Effector CD4-positive, alpha-beta T cell (primary cell): ENCODE measurements around the gene PAX2.

Source experiments
- DNase-seq: peaks from one replicate; pipeline ENCODE4 v3.0.0-alpha.2; 2020

Gene PAX2

DNA sequence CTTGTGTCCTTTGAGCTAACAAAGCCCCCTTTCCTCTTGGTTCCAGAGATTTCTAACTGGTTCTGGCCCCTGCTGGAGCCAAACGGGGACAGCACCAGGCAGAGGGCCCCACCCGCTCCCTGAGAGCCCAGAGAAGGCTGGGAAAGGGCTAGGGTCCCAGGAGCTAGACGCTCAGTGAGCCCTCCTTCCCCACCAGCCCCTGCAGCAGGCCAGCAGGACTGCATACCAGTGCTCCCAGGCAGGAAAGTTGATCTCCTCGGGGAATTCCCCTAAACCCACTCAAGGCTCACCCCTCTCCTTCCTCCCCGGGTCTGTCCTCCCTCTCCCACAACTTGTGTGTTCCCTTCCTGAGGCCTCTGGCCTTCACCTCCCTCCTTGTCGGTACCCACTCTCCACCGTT lies 47.7 kb downstream of the PAX2 start:
- no peak for DNase-seq

DNA sequence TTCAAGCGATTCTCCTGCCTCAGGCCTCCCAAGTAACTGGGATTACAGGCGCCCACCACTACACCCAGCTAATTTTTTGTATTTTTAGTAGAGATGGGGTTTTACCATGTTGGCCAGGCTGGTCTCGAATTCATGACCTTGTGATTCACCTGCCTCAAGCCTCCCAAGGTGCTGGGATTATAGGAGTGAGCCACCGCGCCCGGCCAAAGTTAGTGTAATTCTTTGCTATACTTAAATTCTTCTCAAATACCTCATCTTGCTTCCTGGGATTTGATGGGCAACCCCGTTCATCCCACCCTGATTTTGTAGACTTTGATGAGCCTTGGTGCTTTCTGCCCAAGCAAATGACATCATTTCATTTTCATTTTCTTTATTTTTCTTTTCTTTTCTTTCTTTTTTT lies 54.5 kb downstream of the PAX2 start:
- no peak for DNase-seq

DNA sequence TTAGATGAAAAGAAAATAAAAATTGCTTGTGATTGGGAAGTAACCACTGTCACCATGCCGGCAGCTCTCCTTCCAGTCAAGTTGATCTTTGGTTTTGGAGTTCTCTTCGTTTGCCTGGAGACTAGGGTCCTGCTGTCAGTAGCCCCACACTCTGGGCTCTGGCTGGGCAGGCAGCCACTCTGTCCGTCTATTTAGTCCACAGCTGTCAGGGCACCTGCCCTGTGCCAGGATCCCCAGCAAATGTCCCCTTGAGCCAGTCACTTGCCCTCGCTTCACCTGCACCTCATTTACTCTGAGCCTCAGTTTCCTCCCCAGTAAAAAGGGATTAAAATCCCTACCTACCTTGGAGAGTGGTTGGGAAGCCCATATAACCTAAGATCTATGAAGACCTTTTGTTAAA lies 55.5 kb downstream of the PAX2 start:
- no peak for DNase-seq

DNA sequence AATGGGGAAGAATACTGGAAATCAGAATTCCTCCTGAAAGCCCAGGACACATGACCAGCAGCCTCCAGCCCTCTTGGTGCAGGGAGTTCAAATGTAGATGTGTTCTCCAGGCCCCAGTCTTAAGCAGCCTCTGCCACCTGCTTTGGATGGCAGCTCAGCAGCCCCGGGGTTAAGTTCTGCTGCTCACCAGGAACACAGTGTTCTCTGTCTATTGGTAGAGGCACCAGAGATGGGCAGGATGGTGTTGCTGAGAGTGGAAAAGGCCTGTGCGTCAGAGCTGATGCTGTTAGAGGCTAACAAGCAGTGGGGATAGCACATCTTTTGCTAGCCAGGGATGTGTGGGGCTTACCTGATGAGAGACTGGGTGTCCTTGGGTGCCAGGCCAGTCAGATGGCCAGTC lies 56.8 kb downstream of the PAX2 start:
- DNase-seq = no peak

DNA sequence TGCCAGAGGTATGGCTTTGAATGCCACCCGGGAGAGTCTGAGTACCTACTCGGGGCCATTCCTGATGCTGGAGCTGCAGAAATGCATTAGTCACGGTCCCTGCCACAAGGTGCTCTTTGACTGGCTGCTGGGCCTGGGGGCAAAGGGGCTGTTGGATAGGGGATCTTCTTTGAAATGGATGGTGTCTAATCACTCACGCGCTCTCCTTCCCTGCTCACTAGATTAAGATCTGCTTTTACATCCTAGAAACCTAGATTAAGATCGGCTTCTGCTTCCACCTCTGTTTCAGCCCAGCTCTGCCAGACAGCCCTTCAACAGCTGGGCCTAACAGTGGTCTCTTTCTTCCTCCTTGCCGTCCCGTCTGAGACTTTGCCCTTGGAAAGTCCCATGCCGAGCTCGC lies 57.2 kb downstream of the PAX2 start:
- DNase-seq = no peak

DNA sequence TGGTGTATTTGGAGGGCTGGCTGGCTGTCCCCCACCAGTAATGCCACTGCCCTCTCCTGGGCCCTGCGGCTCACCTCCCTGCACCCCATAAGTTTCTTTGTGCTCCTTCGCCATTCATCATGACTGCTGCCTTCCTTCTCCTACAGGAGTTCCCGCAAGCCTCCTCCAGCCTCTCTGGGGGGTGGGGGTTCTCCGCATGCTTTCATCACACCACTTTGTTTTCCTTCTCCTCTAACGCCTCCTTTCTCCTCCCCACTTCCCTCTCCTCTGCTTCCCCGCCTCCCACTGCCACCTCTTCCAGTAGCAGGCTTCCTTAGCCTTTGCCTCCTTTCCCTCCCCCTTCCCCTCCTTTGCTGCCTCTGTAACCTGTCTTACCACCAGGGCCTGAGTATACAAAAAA lies 58.1 kb downstream of the PAX2 start:
- DNase-seq = no peak

DNA sequence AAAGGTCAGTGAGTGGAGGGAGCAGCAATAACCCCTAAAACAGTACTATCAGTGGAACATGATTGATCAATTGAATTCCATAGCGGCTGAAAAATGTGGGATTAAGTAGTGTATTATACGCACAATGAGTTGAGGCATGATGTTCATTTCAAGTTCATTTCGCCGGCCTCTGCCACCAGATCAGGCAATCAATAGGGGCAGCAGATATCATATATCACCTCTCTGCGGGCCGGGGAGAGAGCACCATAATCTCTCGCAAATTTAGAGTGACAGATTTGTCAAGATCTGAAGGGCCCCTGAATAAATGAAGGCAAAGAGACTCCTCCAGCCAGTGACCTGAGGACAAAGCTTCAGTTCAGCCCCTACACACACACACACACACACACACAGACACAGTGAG lies 58.5 kb downstream of the PAX2 start:
- DNase-seq = no peak

DNA sequence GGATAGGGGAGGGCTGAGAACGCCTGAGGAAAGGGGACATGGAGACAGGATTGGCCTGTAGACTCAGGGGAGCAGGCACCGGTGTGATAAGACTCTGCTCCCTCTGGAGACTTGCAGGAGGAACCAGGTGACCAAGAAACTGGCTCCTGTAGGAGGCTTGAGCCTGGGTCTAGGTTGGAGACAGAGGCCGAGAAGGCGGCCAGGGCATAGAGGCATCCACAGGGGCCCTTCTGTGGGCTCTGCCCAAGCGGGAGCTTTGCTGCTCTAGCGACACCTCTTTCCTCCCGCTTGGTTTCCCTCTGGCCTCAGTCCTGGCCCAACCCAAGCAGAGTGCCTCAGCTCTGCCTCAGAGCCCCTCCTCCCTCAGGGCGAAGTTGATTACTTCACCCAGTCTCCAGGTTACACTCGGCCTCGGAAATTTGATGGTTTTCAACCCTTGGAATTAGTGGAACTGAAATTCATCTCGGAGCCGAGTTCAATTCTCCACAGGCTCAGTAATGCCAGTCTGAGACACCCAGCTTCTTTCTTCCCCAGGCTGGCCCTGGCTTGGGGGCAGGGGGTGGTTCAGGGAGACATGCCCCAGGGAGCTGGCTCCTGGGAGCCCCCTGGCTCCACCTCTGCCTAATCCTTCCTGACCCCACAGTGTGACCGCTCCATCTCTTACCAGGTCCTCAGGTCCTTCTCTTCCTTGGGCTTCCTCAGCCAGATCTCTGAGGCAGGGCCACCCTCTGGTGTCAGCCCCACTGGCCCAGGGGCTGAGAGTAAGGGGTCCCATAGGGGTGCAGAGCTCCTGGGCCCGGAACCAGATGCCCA lies 60.4 kb downstream of the PAX2 start:
- no peak for DNase-seq

DNA sequence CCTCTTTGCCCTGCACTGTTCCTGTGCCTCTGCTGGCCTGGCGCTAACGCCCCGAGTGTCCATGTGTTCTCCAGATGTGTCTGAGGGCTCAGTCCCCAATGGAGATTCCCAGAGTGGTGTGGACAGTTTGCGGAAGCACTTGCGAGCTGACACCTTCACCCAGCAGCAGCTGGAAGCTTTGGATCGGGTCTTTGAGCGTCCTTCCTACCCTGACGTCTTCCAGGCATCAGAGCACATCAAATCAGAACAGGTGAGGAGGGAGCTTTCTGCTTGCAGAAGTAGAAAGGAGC lies 60.9 kb downstream of the PAX2 start:
- no peak for DNase-seq

DNA sequence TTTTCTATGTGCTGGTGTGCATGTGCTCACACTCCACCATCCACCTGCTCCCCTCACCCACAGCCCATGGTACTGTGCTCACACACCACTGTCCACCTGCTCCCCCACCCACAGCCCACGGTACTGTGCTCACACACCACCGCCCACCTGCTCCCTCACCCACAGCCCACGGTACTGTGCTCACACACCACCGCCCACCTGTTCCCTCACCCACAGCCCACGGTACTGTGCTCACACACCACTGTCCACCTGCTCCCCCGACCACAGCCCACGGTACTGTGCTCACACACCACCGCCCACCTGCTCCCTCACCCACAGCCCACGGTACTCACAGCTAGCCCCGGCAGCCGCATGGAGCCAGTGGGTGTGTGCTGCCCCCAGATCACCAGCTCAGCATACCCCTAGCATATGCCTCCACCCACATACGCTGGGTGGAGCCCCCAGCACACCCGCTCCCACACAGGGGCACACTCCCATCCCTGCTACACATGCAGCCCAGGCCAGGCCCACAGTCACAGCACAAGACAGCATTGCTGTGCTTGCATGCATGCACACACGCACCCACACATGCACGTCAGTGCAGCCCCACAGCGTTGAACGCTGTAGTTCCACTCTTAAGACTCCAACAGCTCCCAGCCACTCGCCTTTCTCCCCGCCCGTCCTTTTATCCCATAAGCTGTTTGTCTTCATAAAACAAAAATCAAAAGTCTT lies 62.0 kb downstream of the PAX2 start:
- no peak for DNase-seq

DNA sequence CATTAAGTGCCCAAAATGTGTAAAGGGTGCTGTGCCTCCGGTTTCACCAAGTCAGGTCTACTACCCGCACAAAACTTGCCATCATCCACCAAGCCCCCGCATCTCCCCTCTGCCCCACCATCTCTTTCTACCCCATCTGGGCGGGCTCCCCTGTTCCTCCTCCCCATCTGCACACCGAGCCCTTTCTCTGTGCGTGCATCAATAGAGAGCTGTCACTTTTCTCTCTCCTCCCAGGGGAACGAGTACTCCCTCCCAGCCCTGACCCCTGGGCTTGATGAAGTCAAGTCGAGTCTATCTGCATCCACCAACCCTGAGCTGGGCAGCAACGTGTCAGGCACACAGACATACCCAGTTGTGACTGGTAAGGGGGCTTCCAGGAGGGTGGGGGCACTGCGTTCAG lies 63.5 kb downstream of the PAX2 start:
- DNase-seq = no peak

DNA sequence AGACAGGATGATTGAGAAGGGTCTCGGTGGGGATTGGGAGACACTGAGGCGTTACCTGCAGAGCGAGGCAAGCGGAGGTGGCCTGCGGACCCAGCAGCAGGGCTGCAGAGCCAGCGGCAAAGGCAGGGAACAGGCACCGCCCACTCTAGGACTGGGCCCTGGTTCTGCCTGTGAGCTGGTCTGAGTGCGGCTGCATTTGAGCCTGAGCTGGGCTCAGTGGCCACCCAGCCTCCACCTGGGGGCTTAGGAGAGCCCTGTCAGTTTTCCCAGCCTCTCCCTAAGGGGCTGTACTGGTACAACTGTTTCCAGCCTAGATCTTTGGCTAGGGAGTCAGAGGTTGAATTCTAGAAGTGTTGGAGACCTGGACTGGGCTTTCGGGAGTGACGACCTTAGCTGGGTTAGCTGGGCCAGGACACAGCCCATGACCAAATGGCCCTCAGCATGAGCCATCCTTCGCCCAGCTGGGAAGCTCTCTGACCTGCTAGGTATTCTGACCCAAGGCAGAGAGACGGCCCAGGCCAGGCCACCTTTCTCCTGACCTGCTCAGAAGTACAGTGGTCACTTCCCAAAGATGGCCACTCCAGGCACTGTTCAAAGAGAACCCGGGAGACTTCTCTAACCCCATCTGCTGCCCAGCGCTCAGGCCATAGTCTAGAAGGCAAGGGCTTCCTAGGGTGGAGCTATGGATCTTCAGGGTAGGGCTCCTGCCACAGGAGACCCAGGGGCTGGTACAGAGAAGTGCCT lies 64.9 kb downstream of the PAX2 start:
- no peak for DNase-seq

DNA sequence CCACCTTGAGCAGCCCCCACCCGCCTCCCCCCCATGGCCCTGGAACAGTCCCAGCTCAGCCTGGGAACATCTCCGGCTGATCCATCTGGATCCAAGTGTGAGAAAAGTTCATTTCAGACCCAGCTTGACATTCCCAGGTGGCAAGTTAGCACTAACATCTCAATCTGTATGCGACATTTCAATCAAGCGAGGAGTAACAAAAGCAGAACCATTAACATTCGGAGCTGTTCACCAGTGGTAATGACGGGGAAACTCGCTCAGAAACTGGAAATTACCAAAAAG lies 65.4 kb downstream of the PAX2 start:
- no peak for DNase-seq

DNA sequence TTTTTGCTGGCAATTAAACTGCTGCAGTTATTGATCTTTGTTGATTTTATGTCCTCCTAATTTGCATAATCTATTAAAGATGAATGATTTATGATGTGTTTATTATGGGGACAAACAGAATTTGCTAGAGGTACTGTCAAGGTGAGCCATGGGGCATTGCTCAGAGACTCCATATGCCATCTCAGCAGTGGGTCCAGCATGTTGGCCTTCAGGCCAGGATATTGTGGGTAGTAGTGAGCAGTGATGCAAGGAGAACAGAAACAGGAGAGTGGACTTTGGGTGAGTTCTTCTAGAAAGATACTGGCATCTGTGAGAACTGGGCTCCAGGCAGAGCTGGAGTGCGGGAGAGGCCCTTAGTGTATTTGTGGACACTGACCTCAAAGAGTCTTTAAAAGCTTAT lies 65.9 kb downstream of the PAX2 start:
- no peak for DNase-seq

DNA sequence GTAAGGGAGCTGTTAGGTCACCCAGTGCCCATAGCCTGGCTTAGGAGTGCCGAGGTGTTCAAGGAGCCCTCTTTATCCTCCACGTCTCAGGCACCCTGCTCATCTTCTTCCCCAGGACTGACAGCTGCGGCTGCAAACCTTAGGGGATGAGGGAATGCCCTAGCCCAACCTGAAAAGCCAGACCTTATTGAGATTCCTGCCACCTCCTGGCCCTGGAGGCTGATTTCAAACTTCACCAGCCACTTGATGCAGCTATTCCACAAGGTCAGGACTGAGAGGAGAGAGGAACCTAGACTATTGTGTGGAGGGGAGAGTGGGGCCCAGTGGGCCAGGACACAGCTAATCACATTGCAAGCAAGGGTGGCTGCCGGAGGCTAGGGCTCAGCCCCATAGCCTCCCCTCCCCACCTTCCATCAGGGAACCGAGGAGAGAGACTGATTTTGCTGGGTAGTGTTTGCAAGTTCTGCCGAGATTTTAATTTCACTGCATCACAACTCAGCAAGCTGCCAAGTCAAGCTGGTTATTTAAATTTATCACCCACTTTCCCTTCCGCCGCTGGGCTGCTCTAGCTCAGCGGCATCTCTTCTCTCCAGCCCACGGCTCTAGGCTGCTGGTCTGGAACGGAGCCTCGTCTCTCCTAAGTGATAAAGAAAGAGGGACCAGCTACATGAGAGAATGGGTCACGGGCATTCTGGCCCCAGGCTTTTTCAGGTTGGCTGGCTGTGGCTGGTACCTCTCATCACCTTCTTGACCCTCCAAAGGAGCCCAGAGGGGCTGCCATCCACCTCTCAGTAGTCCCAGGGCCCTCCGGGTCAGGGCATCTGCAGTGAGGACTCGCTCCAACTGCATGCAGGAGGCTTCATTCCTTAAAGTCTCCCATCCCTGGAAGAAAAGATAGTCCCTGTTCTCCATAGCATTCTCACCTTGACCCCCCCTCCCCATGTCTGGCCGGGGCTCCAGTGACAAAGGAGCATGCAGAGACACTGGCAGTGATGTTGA lies 66.7 kb downstream of the PAX2 start:
- no peak for DNase-seq

DNA sequence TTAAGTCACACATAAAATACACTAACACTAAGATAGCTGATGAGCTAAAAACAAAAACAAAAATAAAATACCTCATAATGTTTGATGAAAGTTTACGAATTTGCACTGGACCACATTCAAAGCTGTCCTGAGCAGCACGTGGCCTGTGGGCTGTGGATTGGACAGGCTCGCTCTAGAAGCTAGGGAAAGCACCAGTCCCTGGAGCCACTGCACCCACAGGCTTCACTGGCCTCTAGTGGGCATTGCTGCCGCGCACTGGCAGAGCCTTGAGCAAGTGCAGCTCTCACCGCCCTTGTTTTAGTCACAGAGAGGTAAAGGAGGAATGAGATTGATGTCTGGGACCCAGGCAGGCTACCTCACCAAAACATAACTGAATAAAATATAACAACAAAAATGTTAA lies 67.6 kb downstream of the PAX2 start:
- DNase-seq = no peak

DNA sequence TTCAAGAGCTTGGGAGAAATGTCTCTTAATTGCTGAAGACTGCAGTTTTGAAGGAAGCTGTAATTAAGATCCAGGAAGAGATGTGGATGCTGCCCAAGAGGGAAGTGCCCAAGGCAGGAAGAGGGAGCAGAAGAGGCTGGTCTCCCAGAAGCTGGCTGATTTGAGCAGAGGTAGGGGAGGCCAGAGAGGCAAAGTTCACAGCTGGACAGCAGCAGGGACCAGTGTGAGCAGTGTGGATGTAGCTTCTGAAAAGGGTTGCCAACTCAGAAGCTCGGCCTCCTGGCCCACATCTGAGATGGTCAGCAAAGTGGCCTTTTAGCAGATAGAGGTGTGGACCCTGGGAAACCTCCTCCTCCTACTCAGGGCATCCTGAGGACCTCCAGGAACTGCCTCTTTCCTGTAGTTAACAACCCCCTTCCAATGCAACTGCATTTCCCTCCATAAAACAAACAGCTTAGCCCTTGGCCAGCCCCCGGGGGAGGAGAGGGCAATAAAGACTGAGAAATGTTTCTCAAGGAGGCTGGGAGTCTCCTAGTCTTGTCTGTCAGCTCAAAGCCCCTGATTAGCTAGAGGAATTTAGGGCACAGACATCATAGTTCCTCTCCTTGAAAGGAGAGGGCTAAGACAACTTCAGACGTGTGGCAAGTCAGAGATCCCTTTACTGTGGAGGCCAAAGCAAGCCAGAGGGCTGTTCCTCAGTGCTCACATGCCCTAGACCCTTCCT lies 69.5 kb downstream of the PAX2 start:
- DNase-seq = no peak

DNA sequence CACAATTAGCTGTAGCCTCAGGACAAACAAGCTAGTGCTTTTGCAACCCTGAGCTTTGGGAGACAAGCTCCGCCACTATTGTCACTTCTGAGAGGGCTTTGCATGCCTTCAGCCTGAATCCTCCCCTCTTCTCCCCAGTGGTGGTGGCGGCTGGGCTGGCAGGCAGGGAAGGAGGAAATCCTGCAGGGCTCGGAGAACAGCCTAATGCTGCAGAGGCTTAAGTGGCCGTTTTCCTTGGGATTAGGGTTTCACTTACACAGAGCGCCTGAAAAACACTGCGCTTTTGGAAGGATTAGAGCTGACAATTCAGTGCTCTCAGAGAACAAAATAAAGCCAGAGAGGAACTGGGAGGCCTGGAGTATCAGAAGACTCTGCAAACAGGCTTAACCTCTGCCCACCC lies 71.3 kb downstream of the PAX2 start:
- no peak for DNase-seq

DNA sequence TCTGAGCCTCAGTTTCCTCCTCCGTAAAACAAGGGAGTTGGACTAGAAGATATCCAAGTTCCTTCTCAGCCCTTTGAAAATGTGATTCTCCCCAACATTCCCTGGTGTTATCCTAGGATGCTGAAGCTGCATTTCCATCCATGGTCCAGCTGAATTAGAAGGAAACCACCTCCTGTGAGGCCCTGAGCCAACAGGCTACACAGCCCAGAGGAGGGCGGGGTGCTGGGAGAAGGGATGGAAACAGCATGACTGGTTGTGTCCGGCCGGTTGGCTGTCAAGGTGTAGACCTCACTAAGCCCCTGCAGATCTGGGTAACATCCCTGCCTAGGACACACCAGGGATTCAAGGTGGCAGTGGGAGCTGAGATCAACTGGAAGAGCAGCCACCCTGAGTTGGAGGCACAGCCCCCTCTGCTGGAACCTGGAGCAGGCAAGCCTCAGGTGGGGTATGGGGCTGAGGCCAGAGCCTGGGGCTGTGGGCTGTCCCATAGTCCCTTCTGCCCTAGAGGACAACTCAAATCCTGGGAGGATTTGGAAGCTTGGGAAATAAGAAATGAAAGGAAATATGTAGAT lies 72.0 kb downstream of the PAX2 start:
- DNase-seq = no peak

DNA sequence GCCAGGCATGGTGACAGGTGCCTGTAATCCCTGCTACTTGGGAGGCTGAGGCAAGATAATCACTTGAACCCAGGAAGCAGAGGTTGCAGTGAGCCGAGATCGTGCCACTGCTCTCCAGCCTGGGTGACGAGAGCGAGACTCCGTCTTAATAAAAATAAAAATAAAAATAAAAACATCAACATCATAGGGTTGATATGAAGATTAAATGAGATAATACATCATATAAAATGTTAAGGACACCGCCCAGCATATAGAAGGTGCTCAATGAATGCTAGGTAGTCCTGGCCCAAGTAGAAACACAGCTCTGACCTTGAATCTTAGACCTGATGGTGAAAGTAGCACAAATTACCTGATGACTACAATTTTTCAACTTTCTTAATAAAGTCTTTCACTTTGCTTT lies 74.0 kb downstream of the PAX2 start:
- DNase-seq = no peak

DNA sequence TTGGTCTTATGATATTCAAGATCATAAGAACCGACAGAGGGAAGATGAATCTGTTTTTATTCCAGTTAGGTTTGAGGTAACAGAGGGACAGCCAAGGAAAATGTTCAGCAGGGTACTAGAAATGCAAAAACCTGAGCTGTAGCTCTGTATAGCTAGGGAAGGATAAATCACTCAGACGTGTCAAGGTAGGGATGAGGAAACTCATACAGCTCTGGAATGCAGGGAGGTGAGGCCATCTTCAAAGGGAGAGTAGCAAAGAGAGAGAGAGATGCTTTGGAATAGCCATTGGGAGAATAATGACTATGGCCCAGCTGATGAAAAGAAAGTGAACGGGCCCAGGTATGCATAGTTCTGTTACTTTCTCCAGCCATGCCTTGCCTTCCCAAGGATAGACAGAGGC lies 77.8 kb downstream of the PAX2 start:
- no peak for DNase-seq

DNA sequence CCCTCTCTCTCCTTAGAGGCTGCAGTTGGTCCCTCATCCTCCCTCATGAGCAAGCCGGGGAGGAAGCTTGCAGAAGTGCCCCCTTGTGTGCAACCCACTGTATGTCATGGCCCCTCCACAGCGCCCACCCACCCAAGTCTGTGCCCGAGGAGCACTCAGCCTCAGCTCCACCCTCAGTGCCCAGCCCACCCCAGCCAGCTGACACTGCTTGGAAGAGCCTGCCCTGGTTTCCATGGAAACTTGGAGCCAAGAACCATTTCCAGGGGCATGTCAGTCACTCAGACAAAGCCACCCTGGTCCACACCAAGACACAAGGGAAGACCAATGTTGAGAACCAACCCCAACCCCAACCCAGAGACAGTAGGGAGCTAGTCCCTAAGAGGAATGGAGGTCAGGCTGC lies 79.5 kb downstream of the PAX2 start:
- no peak for DNase-seq
